GM21825 (cell line): ENCODE results near the gene VAMP3.

Source experiments
- ATAC-seq: cut with Tn5 transposase; IDR thresholded peaks from one replicate; pipeline ENCODE4 v1.9.1; 2021; ENCODE audit warnings: mild to moderate bottlenecking, moderate library complexity; ENCODE audit not compliant: unreplicated experiment

Gene VAMP3

DNA sequence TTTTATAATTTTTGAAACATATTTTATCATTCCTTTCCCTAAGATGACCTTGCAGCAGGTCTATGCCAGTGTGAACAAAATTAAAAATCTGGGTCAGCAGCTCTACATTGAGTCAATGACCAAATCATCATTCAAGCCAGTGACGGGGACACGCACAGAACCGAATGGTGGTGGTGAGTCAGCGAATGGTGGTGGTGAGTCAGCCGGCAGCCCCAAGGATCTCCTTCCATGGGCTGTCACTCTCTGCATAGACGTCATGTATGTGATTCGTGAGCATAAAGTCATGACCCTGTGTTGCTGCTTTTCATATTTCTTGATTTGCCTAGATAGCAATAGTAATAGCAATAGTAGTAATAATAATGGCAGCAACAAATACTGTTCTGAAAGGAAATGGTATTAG is 39.3 kb downstream of the VAMP3 start:
- ATAC-seq = no peak

DNA sequence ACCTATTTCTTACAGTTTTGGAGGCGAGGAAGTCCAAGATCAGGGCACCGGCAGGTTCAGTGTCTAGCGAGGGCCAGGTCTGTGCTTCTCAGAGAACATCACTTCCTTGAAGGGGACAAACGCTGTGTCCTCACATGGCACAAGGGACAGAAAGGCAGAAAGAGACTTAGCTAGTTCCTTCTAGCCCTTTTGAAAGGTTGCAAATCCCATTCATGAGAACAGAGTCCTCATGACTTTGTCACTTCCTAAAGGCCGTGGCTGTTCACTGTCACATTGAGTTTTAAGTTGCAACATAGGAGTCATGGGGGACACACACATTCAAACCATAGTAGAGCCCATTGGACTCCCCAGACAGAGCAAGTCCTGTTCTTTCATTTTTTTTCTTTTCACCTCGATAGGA is 40.4 kb downstream of the VAMP3 start:
- no peak for ATAC-seq

DNA sequence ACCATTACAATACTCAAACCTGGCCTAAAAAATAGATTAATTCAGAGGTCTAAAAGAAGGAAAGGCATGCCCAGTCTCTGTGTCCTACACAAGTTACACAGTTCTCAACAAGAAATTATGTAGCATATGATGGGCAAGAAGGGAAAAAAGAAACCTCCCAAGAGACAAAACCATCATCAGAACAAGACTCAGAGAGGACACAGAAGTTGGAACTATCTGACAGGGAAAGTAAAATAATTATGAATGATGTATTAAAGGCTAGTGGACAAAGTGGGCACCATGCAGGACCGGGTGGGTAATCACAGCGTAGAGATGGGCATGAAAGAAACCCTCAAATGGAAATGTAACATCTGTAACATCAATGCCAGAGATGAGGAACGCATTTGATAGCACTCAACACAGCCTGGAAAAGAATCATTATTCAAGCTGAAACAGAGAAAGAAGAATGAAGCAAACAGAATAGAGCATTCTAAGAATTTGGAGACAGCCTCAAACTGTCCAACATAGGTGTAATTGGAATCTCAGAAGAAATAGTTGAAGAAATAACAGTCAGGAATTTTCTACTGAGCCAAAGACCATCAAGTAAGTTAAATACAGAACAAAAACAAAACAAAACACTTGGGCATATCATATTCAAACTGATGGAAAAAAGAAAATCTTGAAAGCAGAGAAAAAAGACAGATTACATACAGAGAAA is 42.7 kb downstream of the VAMP3 start:
- no peak for ATAC-seq

DNA sequence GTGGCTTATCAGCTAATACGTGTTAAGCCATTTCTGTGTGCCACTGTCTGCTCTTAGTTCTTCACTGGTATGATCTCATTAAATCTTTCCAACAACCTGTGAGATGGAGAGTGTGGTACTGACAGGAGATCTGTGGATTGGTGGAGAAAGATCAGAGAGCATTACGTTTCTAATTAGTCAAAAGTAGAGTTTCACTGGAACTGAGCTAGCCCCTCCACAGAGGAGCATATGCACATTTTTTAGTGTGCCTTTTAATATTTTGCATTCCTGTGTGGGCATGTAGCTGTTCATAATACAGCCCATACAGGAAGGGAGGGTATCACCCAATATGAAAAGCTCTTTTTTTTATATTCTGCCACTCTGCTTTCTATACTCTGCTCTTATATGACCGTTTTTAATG is 50.2 kb downstream of the VAMP3 start:
- no peak for ATAC-seq

DNA sequence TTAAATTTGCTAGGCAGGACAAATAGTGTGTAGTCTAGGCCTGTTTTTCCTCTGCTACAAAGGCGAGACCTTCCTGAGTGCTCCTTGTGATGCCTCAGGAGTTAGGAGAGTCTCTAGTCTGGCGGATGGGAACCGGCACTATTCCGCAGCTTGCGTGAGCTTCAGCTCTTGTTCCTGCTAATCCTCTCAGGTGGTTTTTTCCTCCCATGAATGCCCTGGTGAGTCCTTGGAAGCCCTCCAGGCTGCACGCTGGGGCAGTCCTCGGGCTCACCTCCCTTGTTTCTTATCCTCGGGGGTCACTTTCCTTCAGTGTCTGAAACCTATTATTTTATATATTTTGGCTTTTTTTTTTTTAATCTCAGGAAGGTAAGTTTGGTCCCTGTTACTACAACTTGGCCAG is 53.6 kb downstream of the VAMP3 start:
- no peak for ATAC-seq

DNA sequence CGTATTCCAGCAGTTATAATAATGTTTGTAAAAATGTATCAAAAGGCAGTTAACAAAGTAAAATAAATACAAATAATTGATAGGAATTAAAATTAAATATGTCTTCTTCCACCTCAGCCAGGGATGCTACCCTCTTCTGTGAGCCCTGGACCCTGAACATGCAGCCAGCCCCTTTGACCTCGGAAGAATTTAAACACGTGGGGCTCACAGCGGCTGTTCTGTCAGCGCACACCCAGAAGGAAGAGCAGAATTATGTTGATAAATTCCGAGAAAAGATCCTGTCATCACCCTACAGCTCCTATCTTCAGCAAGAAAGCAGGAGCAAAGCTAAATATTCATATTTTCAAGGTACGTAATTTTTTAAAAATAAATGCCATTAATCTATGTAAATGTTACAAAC is 55.3 kb downstream of the VAMP3 start:
- no peak for ATAC-seq

DNA sequence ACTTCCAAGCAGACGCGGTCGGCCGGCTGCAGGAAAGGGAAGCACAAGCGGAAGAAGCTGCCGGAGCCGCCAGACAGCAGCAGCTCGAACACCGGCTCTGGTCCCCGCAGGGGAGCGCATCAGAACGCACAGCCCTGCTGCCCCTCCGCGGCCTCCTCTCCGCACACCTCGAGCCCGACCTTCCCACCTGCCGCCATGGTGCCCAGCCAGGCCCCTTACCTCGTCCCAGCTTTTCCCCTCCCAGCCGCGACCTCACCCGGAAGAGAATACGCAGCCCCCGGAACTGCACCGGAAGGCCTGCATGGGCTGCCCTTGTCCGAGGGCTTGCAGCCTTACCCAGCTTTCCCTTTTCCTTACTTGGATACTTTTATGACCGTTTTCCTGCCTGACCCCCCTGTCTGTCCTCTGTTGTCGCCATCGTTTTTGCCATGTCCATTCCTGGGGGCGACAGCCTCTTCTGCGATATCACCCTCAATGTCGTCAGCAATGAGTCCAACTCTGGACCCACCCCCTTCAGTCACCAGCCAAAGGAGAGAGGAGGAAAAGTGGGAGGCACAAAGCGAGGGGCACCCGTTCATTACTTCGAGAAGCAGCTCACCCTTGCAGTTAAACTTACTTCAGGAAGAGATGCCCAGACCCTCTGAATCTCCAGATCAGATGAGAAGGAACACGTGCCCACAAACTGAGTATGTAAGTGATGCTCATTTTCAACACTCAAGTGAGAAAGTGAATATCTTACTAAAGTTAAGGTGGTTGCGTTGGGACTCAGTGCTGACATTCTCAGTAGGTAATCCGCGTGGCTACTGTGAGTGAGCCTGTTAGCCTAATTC is 56.2 kb downstream of the VAMP3 start:
- ATAC-seq = no peak
